Adrenal gland (tissue), 12 donors: ENCODE measurements around the gene UNC45A. TPM values are rescaled to one million over a fixed set of nuclear protein-coding genes. Genes with fewer than 3 reads are reported as not detected.

Experiments used
- DNase-seq, 7 donors: peaks; one replicate each; pipeline ENCODE4 v3.0.0-alpha.2; 2019 to 2020
- H3K27ac ChIP-seq, 5 donors: fragments of 200-600 bp; sonication (generic) in 4 of 5; 1 replicate in 3 of 5; 2 replicates in 2 of 5; pipeline versions ENCODE4 v1.5.1 to v1.8.0; 2016 to 2020; ENCODE audit warnings: mild to moderate bottlenecking in 1 of 5
- H3K27me3 ChIP-seq: fragments of 200-600 bp; 2 replicates; pipeline ENCODE4 v1.8.0; 2021
- H3K36me3 ChIP-seq, 2 donors: fragments of 200-600 bp; replicated peaks in 1 of 2; 1 replicate in 1 of 2; 2 replicates in 1 of 2; pipeline versions ENCODE4 v1.5.1 to v1.8.0; 2018 to 2022
- H3K4me1 ChIP-seq, 2 donors: fragments of 200-600 bp; replicated peaks in 1 of 2; 1 replicate in 1 of 2; 2 replicates in 1 of 2; pipeline versions ENCODE4 v1.5.1 to v1.8.0; 2018 to 2021
- H3K4me3 ChIP-seq, 4 donors: fragments of 200-600 bp; sonication (generic) in 3 of 4; one replicate each; pipeline ENCODE4 v1.5.1; 2016 to 2018
- H3K9me3 ChIP-seq, 3 donors: fragments of 200-600 bp; sonication (generic) in 1 of 3; replicated peaks in 1 of 3; 1 replicate in 2 of 3; 2 replicates in 1 of 3; pipeline versions ENCODE4 v1.5.1 to v1.8.0; 2016 to 2021
- CTCF ChIP-seq, 6 experiments: fragments of 450-650 bp in 4 of 6; fragments of 200-600 bp in 2 of 6; sonication (generic) in 1 of 6; IDR thresholded peaks; 1 replicate in 5 of 6; 2 replicates in 1 of 6; pipeline versions ENCODE4 v1.5.1 to v1.8.0; 2016 to 2021; ENCODE audit warnings: antibody characterized with exemption in 6 of 6, mild to moderate bottlenecking in 2 of 6, moderate library complexity in 1 of 6
- POLR2A ChIP-seq, 2 donors: fragments of 450-650 bp; IDR thresholded peaks; one replicate each; pipeline ENCODE4 v1.6.1; 2017; ENCODE audit warnings: antibody characterized with exemption in 2 of 2, mild to moderate bottlenecking in 2 of 2, moderate library complexity in 1 of 2
- WGBS, 4 donors: extraction: QIAGEN DNeasy Blood & Tissue Kit in 2 of 4; methylation state at CpG; one replicate each; pipeline versions ENCODE4 v1.1.5 to v1.1.7; 2013 to 2017; 5-methylcytosine and 5-hydroxymethylcytosine counted together
- intact Hi-C, 2 donors: fragments of 100-400 bp; cut with DNase I; formaldehyde crosslinking; loops; one replicate each; pipeline versions ENCODE4 v1.14.1 to v1.15.0; 2022 to 2023
- polyA plus RNA-seq, 3 donors: library from polyadenylated mRNA; stranded (reverse); fragments of 200-250 nt in 2 of 3; fragments of 350-450 nt in 1 of 3; fragmentation: Illumina TruSeq in 1 of 3; extraction: RNeasy Lipid Tissue Mini Kit (QIAGEN cat#74804) in 1 of 3; gene quantifications; one replicate each; pipeline ENCODE4 v1.2.3, GENCODE V29; 2013 to 2014
- total RNA-seq, 9 donors: library from RNA; depleted of rRNA in 4 of 9; stranded (reverse); fragments of >200 nt in 4 of 9; fragments of 120-200 nt in 1 of 9; fragmentation: NEBNext Ultra II Directional in 1 of 9; extraction: Animal tissue kit (Norgen Biotek cat#: 25700) in 1 of 9; gene quantifications; one replicate each; pipeline versions ENCODE4 v1.1.0 to v1.2.4, GENCODE V29; 2013 to 2023
- donor health status: healthy with polysubstance abuse.
- donor health status: Bipolar disorder and iron deficiency.
- donor health status: DM: yes; HTN: yes; CAD: no.
- donor health status: DM: no; HTN: no; CAD: no.
- donor health status: DM: no; HTN: no; CAD: no.
- donor health status: DM: yes; HTN: yes; CAD: no.

The UNC45A gene
- total and polyA plus RNA-seq, 12 donors: 28.1 to 114 (median 64.7) TPM

GRCh38 chr15:90886291-90886614, 48.8 kb upstream of the UNC45A start:
- no peaks in the 10 kb centered on the region for H3K9me3 ChIP-seq
- H3K27ac ChIP-seq: no peak overlapping the region
- H3K27me3 ChIP-seq: no peaks in the 10 kb centered on the region
- 23 to 26% (median 25%) methylated on average over 5 of the region's 5 CpGs for WGBS, 4 donors
- peaks cover 0 to 33% of the 10 kb centered on the region in 2 donors for H3K4me1 ChIP-seq
- DNase-seq: no peak
- intact Hi-C loops: loop anchor here (5.0 to 10.0 kb wide), 2 partner anchors 171 to 239 kb away; partner anchors contain the start of gene BLM (in 1 of the 2)
- peaks cover 0 to 49% of the 10 kb centered on the region in 2 donors for H3K36me3 ChIP-seq
- H3K4me3 ChIP-seq: no peak overlapping the region
- TF ChIP-seq POLR2A (IDR thresholded peaks at IDR 0.05) (no peak), CTCF (IDR thresholded peaks at IDR 0.05) (peak in 2 of 6 experiments; percentile 7 to 17)

- Histone ChIP-seq H3K36me3 (peaks cover 0 to 49% of the 10 kb centered on the region in 2 donors), H3K4me3 (no peak overlapping the region), H3K4me1 (peaks cover 0 to 33% of the 10 kb centered on the region in 2 donors), H3K9me3 (no peaks in the 10 kb centered on the region), H3K27me3 (no peaks in the 10 kb centered on the region), H3K27ac (no peak overlapping the region)
- intact Hi-C loops: loop anchor here (5.0 to 10.0 kb wide), 2 partner anchors 172 to 240 kb away; partner anchors contain the start of gene BLM (in 1 of the 2)
- TF ChIP-seq POLR2A (IDR thresholded peaks at IDR 0.05) (no peak), CTCF (IDR thresholded peaks at IDR 0.05) (no peak)
- DNase-seq: no peak
- 25 to 71% (median 64%) methylated on average over 4 to 13 of the region's 13 CpGs for WGBS, 4 donors
These were observed 48.0 kb upstream of the UNC45A start for GRCh38 chr15:90887037-90887481.

GRCh38 chr15:90889313-90889730, 45.8 kb upstream of the UNC45A start:
- H3K27ac ChIP-seq: no peak overlapping the region
- DNase-seq: no peak
- peaks cover 0 to 61% of the 10 kb centered on the region in 2 donors for H3K36me3 ChIP-seq
- no peak overlapping the region for H3K4me3 ChIP-seq
- H3K4me1 ChIP-seq: peaks cover 0 to 18% of the 10 kb centered on the region in 2 donors
- 84 to 96% (median 89%) methylated on average over 10 to 18 of the region's 18 CpGs for WGBS, 4 donors
- no peaks in the 10 kb centered on the region for H3K9me3 ChIP-seq
- TF ChIP-seq CTCF (IDR thresholded peaks at IDR 0.05) (no peak), POLR2A (IDR thresholded peaks at IDR 0.05) (no peak)
- no peaks in the 10 kb centered on the region for H3K27me3 ChIP-seq
- intact Hi-C loops: loop anchor here (5.0 to 10.0 kb wide), 2 partner anchors 175 to 242 kb away; partner anchors contain the start of gene BLM (in 1 of the 2)

GRCh38 chr15:90889736-90890456, 45.2 kb upstream of the UNC45A start:
- WGBS, 4 donors: 87 to 89% (median 88%) methylated on average over 15 to 31 of the region's 31 CpGs
- no peak for DNase-seq
- intact Hi-C loops: loop anchor here (5.0 to 10.0 kb wide), 2 partner anchors 175 to 243 kb away; partner anchors contain the start of gene BLM (in 1 of the 2)
- Histone ChIP-seq H3K9me3 (no peaks in the 10 kb centered on the region), H3K27ac (no peak overlapping the region), H3K4me3 (no peak overlapping the region), H3K4me1 (peaks cover 0 to 17% of the 10 kb centered on the region in 2 donors), H3K27me3 (no peaks in the 10 kb centered on the region), H3K36me3 (peaks cover 0 to 65% of the 10 kb centered on the region in 2 donors)
- TF ChIP-seq POLR2A (IDR thresholded peaks at IDR 0.05): no peak
- no peak for TF ChIP-seq CTCF (IDR thresholded peaks at IDR 0.05)
